ENCODE results near the gene PODXL. TPM values are rescaled to one million over a fixed set of nuclear protein-coding genes. Genes with fewer than 3 reads are reported as not detected.

The PODXL gene
- total RNA-seq, 4 donors from 2014 or later, result 4.3 to 20.2 (median 13.8) TPM

DNA sequence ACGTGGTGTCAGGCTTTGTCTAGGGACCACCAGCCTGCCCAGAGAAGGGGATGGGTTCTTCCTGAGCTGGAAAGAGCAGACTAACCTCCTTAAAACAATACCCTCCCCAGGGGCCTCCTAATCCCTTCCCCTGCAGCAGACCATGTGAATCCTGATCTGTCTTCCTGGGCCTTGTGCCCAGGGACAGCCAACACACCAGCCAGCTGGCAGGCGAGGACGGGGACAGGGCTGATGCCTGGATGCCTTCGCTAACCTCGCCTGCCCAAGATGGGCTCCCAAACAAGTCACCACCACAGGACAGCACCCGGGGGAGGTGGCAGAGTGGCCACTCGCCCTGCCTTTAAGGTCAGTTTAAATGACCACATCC, 17.6 kb downstream of the PODXL start:
- no peak for DNase-seq (ENCODE audit: low spot score in 2 of 2)
- H3K4me3 ChIP-seq (ENCODE audit: low read depth, poor library complexity, severe bottlenecking), result no peak overlapping the region
- intact Hi-C loops (cut with DNase I; ENCODE audit: low total_unique reads), result no loop called here
- WGBS, 2 donors, result 38 to 41% methylated on average over 7 of the region's 7 CpGs
- TF ChIP-seq, protein P1, sequence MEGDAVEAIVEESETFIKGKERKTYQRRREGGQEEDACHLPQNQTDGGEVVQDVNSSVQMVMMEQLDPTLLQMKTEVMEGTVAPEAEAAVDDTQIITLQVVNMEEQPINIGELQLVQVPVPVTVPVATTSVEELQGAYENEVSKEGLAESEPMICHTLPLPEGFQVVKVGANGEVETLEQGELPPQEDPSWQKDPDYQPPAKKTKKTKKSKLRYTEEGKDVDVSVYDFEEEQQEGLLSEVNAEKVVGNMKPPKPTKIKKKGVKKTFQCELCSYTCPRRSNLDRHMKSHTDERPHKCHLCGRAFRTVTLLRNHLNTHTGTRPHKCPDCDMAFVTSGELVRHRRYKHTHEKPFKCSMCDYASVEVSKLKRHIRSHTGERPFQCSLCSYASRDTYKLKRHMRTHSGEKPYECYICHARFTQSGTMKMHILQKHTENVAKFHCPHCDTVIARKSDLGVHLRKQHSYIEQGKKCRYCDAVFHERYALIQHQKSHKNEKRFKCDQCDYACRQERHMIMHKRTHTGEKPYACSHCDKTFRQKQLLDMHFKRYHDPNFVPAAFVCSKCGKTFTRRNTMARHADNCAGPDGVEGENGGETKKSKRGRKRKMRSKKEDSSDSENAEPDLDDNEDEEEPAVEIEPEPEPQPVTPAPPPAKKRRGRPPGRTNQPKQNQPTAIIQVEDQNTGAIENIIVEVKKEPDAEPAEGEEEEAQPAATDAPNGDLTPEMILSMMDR (IDR thresholded peaks at IDR 0.05), result no peak
- TF ChIP-seq POLR2A (IDR thresholded peaks at IDR 0.05), result no peak

DNA sequence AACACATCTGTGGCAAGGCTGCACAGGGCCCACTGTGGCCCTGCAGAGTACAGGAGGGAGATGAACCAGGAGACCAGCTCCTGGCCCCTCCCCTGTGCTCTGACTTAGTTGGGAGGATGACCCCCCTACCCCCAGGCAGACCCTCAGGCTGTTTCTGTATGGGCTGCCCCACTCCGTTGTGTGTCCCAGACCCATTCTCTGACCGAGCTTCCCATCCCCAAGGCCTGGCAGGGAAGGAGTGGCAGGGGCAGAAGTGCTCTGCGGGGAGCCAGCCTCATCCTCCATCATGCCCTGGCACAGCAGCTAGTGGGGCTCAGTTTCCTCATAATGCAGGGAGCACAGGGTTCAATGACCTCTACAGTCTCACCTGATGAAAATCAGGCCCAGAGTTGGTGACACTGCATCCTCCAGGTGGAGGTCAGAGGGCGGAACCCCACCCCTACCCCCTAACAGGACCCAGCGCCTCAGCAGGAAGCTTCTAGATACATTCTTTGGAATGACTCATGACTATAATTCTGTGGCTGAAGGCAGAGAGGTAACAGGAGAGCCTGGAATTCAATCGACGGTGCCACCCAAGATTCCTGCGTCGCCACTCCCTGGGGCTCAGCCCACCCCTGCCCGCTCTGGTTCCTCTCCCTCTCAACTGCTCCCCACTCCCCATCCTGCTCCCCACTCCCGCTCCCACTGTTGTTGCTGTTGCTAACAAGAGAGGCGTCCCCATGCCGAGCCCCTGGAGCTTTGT, 18.2 kb downstream of the PODXL start:
- WGBS, 2 donors, result 68 to 70% methylated on average over 12 to 13 of the region's 13 CpGs
- DNase-seq (ENCODE audit: low spot score in 2 of 2), result peak in 1 of 2 donors; percentile 83
- intact Hi-C loops (cut with DNase I; ENCODE audit: low total_unique reads), result no loop called here
- TF ChIP-seq POLR2A (IDR thresholded peaks at IDR 0.05), result no peak
- TF ChIP-seq, protein P1 (IDR thresholded peaks at IDR 0.05), result no peak
- H3K4me3 ChIP-seq (ENCODE audit: low read depth, poor library complexity, severe bottlenecking), result no peak overlapping the region

- TF ChIP-seq POLR2A (IDR thresholded peaks at IDR 0.05), result no peak
- TF ChIP-seq, protein P1 (IDR thresholded peaks at IDR 0.05), result no peak
- no peak overlapping the region for H3K4me3 ChIP-seq (ENCODE audit: low read depth, poor library complexity, severe bottlenecking)
- WGBS, 2 donors, result 66 to 79% methylated on average over 12 of the region's 12 CpGs
- intact Hi-C loops (cut with DNase I; ENCODE audit: low total_unique reads), result no loop called here
- DNase-seq (ENCODE audit: low spot score in 2 of 2), result no peak
Measured at GRCh38 chr7:131537571-131537978, 18.9 kb downstream of the PODXL start.

DNA sequence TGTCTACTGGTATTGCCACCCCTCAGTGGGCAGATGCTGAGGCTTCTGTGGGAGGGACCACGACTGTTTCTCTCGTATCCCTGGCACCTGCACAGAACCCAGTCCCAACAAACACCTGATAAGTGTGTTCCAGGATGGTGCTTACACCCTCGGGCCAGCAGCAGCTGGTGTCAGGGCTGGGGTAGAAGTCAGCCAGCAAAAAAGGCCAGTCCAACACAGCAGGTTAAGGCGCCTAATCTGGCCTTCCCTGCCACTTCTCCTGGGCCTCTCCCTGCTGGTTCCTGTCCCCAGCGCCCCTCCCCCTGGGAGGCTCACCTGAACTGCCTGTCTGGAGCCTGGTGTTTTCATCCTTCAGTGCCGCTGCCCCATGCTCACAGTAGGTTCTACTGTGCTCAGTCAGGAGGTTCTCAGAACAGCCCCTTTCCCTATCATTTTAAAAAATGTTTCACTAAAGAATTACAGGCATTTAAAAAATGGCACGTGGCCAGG, 20.0 kb downstream of the PODXL start:
- intact Hi-C loops (cut with DNase I; ENCODE audit: low total_unique reads), result no loop called here
- WGBS, 2 donors, result 60 to 68% methylated on average over 7 of the region's 7 CpGs

DNA sequence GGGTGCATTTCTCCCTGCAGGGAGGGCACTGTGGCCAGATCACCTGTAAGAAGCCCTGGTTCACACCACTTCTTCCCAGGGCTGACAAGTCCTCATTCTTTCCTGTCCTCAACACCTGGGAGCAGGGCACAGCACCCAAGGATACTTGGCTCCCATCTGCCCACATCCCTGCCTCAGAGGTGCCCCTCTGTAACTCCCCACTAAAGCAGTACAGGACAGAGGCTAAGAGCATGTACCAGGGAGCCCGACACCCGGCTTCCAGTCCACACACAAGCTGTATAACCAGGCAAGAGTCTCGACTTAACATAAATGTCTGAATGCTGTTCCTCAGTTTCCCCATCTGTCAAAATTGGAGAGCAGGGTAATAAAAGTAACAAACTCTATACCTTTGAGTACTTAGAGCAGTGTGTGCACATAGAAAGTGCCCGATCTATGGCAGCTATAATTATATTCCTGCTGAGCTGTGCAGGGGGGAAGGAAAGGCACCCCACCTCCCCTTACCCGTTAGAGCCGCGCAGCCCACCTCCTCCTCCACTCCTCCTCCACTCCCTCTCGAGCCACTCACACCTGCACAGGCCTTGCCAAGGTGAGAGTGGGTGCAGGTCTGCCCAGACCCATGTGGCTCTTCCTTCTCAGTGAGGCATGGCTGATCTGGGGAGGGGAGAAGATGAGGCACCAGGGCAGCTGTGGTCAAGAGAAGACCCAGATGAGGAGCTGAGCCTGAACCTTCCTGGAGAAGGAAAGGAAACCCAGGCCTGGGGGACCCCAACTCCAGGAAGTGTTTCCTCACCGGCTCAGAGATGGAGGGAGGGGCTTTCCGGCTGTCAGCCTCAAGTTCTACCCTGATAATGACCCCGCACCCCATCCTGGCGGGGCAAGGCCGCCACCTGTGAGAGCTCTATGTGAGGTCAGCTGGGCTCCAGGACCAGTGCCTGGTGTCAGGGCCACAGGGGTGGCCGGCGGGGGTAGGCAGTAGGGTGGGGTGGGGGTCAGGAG, 22.6 kb downstream of the PODXL start:
- H3K4me3 ChIP-seq (ENCODE audit: low read depth, poor library complexity, severe bottlenecking), result no peak overlapping the region
- WGBS, 2 donors, result 81 to 87% methylated on average over 14 to 15 of the region's 15 CpGs
- TF ChIP-seq POLR2A (IDR thresholded peaks at IDR 0.05), result no peak
- TF ChIP-seq, protein P1 (IDR thresholded peaks at IDR 0.05), result no peak
- DNase-seq (ENCODE audit: low spot score in 2 of 2), result peak in 1 of 2 donors; percentile 71
- intact Hi-C loops (cut with DNase I; ENCODE audit: low total_unique reads), result no loop called here

More for the DNA sequence above, 20.0 kb downstream of the PODXL start:
- DNase-seq (ENCODE audit: low spot score in 2 of 2), result peak in 1 of 2 donors; percentile 78
- TF ChIP-seq, protein P1 (IDR thresholded peaks at IDR 0.05), result no peak
- TF ChIP-seq POLR2A (IDR thresholded peaks at IDR 0.05), result no peak
- no peak overlapping the region for H3K4me3 ChIP-seq (ENCODE audit: low read depth, poor library complexity, severe bottlenecking)
